ENCODE data around the gene OR11H6. TPM values are rescaled to one million over a fixed set of nuclear protein-coding genes. Genes with fewer than 3 reads are reported as not detected.
"Not testable (repeated sequence)": the region's sequence is repeated elsewhere in the genome, so short reads cannot be mapped to it uniquely, and the experiment has no call there.

Gene OR11H6
- total RNA-seq = not detected

GRCh38 chr14:20223410-20223809 is at the start of gene OR11H6:
Gene OR11H6 (plus strand): TSS chr14:20223710. CDS start chr14:20223710, 0 bp downstream.
- DNase-seq = no peak

- not testable (repeated sequence) for DNase-seq
Measured at GRCh38 chr14:20174205-20174604, 49.3 kb upstream of the OR11H6 start.

GRCh38 chr14:20176330-20176729 is 47.2 kb upstream of the OR11H6 start:
- DNase-seq = no peak

- DNase-seq = no peak
Measured at GRCh38 chr14:20177433-20177974, 46.0 kb upstream of the OR11H6 start.

- no peak for DNase-seq
Measured at GRCh38 chr14:20179218-20179617, 44.3 kb upstream of the OR11H6 start.

- DNase-seq = no peak
Measured at GRCh38 chr14:20179880-20180279, 43.6 kb upstream of the OR11H6 start.

GRCh38 chr14:20180486-20180885 is 43.0 kb upstream of the OR11H6 start:
- no peak for DNase-seq

- DNase-seq = no peak
Measured at GRCh38 chr14:20184181-20184580, 39.3 kb upstream of the OR11H6 start.

GRCh38 chr14:20190596-20190995 is 32.9 kb upstream of the OR11H6 start, which contains the start of gene OR11G2:
Gene OR11G2 (plus strand): TSS chr14:20190896. CDS start chr14:20197438, 6,542 bp downstream.
- no peak for DNase-seq

GRCh38 chr14:20191396-20191795 is 32.1 kb upstream of the OR11H6 start:
- no peak for DNase-seq

GRCh38 chr14:20194101-20194500 is 29.4 kb upstream of the OR11H6 start:
- no peak for DNase-seq

- not testable (repeated sequence) for DNase-seq
Measured at GRCh38 chr14:20195170-20195569, 28.3 kb upstream of the OR11H6 start.

GRCh38 chr14:20195911-20196310 is 27.6 kb upstream of the OR11H6 start:
- DNase-seq = no peak

- no peak for DNase-seq
Measured at GRCh38 chr14:20197459-20197858, 26.1 kb upstream of the OR11H6 start.

- DNase-seq = no peak
Measured at GRCh38 chr14:20198991-20199390, 24.5 kb upstream of the OR11H6 start.

GRCh38 chr14:20204721-20205120 is 18.8 kb upstream of the OR11H6 start:
- DNase-seq = no peak

- no peak for DNase-seq
Measured at GRCh38 chr14:20209595-20209994, 13.9 kb upstream of the OR11H6 start.

- DNase-seq = not testable (repeated sequence)
Measured at GRCh38 chr14:20212406-20212805, 11.1 kb upstream of the OR11H6 start.

- no peak for DNase-seq
Measured at GRCh38 chr14:20215196-20215595, 8.3 kb upstream of the OR11H6 start.

GRCh38 chr14:20219033-20219432 is 4.5 kb upstream of the OR11H6 start:
- DNase-seq = no peak

GRCh38 chr14:20228681-20229080 is 5.2 kb downstream of the OR11H6 start, which contains the start of gene OR11H7:
Gene OR11H7 (plus strand): TSS chr14:20228981.
- DNase-seq = no peak

- DNase-seq = not testable (repeated sequence)
Measured at GRCh38 chr14:20235415-20235814, 11.9 kb downstream of the OR11H6 start.

GRCh38 chr14:20247646-20248246 is 24.2 kb downstream of the OR11H6 start:
- no peak for DNase-seq

- DNase-seq = no peak
Measured at GRCh38 chr14:20262642-20263128, 39.2 kb downstream of the OR11H6 start.
